NCI-H82 treated with DMSO at 0.1 percent for 48 hours (cell line): Measurements from ENCODE around the gene AOAH.
"Not testable (repeated sequence)": the region's sequence is repeated elsewhere in the genome, so short reads cannot be mapped to it uniquely, and the experiment has no call there.

Experiments used
- DNase-seq: peaks from one replicate; lab custom pipeline; 2025; ENCODE audit not compliant: unreplicated experiment; lab: John Stamatoyannopoulos, UW

AOAH gene

DNA sequence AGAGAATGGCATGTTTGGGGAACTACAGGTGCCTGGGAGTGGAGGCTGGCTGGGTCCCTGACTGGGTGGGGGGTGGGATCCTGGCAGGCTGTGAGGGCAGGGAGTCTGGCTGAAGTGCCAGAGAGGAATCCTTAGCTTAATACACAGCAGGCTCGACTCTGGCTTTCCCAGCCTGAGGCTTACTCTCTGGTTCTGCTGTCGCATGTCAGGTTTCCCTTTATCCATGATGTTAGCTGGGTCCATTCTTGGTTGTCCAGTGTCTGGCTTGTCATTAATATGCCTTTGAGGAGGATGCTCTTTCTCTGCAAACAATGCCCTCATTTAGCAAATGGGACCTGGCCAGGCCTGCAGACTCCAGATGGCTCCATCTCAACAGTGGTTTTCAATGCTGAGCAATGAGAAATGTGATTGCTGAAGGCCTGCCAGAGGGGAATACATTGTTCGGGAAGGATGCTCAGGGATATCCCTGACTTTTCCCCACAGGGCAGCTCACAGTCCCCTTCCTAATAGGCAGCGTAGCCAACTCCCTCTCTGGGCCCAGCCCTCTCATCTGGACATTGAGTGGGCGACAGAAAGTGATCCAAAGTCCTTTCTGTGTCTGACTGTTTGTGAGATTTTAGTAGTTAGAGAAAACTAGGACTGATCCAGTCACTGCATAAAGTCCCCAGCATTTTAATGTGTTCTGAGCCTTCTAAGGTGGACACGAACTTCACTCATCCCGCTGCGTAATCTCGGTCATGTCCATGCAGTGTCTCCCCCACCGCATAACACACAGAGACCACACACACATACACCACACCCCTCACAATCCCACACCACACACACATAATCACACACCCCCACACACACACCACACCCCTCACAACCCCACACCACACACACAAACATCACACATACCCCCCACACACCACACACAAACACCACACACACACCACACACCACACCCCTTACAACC, 209.7 kb downstream of the AOAH start:
- no peak for DNase-seq

DNA sequence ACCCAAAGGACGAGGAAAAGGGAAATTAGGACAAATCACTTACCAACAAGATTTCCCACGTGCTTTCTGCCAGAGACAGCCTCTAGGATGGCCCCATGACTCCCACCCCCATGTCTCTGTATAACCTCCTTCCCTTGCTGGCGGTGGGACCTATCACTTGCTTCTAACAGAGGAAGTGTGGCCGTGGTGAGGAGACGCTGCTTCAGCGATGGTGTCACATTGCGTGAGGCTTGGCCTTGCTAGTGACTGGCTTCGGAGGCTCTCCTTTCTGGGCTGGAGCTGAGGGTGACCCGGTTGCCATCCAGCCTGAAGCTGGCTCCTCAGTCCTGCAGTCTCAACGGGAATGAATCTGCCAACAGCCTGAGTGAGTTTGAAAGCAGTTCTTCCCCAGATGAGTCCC, 210.9 kb downstream of the AOAH start:
- no peak for DNase-seq

DNA sequence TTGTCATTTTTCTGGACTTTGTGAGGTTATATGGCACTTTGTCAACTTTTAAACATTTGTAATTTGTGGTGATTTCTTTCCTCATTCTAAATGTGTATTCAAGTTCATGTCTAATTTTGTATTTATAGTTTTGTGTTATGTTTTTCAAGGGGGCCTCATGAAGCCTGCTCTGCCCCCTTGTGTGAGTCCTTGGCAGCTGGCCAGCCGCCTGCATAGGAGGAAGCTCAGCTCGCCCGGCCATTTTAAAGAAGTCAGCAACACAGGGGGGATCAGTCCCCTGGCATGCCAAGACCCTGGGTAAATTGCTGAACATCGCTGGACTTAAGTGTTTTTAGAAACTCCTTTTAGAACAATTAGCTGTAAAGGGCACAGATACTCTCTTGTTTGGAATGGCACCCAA, 211.7 kb downstream of the AOAH start:
- DNase-seq: no peak

DNA sequence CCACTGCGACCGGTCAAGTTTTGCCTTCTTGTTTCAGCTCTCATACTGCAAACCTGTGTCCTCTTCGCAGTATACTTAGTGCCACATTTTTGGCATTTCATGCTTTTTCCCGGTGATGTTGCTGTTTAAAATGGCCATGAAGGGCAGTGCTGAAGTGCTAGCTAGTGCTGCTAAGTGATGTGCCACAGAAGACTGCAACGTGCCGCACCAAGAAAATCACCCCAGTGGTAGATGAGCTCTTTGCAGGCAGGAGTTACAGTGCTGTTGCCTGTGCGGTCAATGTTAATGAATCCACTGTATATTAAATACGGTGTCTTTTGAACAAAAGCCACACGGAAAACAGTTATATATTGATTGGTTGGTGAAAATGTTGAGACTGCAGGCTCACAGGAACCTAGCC, 214.3 kb downstream of the AOAH start:
- DNase-seq: no peak

DNA sequence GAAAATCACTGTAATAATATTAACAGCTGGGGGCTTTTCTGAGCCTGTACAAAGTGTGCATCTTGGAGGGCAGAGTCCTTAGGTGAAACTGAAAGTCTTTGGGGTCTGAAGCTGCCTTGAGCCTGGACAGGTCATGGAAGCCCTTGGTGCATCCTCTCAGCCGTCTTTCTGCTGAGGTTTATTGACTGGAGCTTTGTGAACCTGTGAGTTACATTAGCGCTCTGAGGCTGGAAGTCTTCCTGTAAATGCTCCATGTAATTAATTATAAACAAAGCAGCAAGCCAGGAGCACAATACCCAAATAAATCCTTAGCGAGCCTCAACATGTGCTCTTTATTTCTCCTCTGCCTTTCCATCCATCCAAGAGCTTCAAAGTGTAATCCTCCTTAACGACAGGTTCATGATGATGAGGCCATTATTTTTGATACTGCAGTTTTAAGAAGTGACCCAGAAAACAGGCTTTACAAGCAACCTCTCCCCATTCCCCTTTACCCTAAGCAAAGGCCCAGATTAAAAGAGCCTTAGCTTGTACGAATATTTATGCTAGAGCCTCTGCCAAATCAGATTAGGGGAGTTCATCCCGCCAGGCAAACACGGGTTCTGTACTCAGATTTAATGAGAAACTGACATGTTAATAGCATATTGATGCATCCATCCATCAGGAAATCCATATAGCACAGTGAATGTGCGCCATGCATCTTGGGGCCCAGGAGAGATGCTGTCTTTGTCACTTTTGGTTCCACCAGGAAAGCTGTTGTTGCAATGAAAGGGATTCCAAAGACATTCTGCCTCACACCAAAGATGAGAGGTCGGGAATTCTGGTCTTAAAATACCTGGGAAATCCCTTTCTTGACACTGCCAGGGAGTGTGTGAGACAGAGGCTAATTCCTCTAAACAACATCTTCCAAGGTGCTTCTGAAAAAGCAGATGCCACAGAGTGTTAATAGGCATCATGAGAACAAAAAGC, 216.5 kb downstream of the AOAH start:
- peak; percentile 81 for DNase-seq

DNA sequence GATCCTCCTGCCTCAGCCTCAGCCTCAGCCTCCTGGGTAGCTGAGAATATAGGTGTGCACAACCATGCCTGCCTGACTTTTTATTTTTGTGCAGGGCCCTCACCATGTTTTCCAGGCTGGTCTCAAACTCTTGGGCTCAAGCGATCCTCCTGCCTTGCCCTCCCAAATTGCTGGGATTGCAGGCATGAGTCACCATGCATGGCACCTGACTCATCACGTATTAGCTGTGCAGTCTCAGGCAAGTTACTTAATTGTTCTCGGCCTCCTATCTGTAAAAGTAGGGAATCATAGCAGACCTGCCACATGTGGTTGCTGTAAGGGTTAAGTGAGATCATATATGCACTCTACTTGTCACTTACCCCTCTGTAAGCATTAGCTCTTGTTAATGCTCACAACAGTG, 217.5 kb downstream of the AOAH start:
- no peak for DNase-seq

DNA sequence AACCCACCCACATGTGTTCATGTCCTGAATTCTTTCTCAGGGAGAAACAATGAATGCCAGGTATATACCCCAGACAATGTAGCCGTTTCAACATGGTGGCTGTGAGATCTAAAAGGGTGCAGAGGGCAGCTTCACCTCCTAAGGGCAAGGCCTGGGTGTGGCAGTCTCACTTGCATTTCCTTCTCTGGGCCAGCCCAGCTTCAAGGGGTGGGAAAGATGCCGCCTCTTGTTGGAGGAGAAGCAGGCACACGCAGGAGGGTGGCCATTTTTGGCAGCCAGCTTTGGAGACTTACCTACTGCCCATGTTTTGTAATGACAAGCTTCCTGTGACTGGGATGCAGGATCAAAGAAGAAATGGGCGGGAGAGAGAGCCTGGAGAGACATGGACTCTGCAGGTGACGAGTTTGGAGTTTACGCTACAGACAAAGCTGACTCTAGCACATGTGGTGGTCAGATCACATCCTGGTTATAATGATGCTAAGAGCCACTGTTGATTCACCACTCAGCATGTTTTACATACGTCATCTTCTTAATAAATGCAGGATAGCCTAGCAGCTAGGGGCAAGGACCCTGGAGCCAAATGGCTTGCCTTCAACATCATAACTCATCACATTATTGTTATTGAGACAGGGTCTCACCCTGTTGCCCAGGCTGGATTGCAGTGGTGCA, 218.0 kb downstream of the AOAH start:
- no peak for DNase-seq

DNA sequence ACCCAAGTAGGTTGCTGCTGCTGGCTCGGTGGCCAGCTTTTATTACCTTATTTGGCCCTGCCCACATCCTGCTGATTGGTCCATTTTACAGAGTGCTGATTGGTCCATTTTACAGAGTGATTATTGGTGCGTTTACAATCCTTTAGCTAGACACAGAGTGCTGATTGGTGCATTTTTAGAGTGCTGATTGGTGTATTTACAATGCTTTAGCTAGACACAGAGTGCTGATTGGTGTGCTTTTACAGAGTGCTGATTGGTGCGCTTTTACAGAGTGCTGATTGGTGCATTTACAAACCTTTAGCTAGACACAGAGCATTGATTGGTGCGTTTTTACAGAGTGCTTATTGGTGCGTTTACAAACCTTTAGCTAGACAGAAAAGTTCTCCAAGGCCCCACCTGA, 219.7 kb downstream of the AOAH start:
- not testable (repeated sequence) for DNase-seq

DNA sequence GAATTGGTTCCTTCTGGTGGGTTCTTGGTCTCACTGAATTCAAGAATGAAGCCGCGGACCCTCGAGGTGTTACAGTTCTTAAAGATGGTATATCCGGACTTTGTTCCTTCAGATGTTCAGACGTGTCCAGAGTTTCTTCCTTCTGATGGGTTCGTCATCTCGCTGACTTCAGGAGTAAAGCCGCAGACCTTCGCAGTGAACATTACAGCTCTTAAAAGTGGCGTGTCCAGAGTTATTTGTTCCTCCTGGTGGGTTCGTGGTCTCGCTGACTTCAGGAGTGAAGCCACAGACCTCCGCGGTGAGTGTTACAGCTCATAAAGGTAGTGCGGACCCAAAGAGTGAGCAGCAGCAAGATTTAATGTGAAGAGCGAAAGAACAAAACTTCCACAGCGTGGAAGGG, 220.1 kb downstream of the AOAH start:
- DNase-seq: not testable (repeated sequence)

DNA sequence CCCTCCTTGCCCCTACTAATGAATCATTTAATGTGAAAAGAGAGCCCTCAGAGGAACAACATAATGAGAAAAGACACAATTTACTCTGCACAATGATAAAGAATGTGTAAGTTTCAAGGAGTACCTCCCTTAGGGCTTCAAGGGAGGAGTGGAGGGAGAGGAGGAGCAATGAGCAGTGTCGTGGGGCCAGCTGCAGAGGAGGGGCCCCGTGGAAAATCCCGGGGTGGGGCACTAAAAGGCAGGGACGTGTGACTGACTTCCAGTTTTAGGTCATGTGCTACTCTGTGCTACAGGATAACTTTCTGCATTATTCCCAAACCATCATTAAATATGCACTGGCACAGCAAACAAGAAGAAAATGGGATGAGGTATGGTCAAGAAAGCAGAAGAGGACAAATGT, 226.5 kb downstream of the AOAH start:
- no peak for DNase-seq

DNA sequence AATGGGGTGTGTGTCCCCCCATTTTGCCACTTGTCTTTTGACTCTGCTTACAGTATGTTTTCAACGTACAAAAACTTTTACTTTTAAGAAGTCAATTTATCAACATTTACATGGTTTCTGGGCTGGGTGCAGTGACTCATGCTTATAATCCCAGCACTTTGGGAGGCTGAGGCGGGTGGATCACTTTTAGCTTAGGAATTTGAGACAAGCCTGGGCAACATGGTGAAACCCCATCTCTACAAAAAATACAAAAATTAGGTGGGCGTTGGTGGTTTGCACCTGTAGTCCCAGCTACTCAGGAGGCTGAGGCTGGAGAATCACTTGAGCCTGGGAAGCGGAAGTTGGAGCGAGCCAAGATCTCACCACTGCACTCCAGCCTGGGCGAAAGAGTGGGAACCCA, 227.1 kb downstream of the AOAH start:
- not testable (repeated sequence) for DNase-seq

DNA sequence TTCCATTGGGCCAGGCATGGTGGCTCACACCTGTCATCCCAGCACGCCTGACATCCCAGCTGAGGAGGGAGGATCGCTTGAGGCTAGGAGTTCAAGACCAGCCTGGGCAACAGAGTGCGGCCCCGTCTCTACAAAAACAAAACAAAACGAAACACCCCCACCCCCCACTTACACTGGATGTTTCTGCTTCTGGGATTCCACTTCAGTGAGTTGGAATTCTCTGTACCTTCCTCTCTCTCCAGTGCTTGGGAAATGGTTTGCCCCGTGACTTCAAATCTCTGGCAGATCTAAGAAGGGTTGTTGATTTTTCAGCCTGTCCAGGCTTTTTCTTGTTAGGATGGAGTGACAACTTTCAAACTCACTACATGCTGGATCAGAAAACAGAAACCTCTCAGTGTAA, 227.7 kb downstream of the AOAH start:
- DNase-seq: no peak

DNA sequence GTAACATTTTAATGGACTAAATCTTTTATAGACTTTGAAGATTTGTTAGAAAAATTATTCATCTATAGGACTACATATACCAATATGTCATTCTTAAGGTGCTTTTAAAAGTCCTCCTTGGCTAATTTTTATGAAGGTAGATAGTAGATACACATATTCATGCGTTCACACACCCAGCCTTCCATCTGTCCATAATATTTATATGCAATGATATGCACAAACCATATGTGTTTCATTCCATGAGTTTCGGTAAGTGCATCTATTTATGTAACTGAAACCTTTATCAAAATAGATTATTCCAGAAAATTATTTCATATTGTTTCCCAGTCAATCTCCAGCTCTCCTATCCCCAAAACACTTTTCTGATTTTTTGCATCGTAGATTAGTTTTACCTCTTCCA, 233.0 kb downstream of the AOAH start:
- no peak for DNase-seq

DNA sequence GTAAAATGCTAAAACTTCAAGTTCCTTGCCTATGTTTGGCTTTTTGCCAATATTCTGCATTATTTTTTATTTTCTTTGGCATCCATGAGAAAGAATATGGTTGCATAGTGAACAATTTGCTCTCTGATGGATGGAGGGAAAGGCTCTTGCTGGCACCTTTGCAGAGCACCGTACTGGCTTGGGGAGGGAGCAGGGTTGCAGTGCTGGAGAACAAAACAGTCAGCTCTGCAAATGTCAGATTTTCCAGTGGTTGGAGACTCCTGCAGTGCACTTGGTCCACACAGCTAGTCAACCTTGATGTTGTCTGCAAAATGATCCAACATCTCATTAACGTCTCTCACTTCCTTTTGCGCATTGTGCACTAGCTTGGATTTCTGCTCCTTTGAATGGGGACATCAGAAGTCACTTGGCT, 233.9 kb downstream of the AOAH start:
- no peak for DNase-seq

DNA sequence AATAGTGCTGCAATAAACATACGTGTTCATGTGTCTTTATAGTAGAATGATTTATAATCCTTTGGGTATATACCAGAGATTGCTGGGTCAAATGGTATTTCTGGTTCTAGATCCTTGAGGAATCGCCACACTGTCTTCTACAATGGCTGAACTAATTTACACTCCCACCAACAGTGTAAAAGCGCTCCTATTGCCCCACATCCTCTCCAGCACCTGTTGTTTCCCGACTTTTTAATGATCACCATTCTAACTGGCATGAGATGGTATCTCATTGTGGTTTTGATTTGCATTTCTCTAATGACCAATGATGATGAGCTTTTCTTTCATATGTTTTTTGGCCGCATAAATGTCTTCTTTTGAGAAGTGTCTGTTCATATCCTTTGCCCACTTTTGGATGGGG, 235.6 kb downstream of the AOAH start:
- not testable (repeated sequence) for DNase-seq

DNA sequence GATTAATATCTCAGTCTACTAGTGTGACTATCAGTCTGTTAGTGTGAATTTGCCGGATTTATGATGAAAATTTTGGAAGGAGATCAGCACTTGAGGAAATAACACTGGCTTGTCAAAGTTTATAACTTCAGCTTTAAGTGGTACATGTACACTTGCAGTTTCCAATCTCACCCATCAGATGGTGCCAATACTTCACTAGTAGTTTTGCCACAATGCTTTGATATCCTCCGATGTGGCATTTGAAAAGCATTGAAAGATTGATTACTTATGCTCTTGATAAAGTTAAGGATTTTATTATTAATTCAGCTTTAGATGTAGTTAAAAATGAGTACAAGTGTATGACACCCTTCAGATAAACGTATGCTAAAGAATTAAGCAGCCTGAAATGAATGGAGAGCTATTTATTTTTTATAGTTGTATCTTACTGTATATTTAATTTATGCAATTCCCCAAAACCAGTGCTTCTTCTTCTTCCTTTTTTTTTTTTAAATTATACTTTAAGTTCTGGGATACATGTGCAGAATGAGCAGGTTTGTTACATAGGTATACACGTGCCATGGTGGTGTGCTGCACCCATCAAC, 236.4 kb downstream of the AOAH start:
- peak; percentile 33 for DNase-seq

DNA sequence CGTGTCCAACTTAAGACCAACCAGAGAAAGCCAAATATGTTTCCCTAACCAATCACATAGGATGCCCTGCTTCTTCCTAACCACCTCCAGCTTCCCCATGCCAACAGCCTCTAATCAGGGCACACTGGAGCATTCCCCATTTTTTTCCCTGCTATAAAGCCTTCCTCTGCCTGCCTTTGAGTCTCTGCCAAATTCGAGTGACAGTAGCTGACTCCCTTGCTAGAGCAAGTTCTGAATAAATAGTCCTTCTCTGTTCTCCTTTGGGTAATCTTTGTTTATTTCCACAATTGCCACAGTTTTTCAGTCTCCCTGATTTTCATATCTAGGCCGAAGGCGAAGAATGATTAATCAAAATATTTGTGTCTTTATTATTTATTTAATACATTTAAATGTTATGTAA, 238.0 kb downstream of the AOAH start:
- DNase-seq: no peak

DNA sequence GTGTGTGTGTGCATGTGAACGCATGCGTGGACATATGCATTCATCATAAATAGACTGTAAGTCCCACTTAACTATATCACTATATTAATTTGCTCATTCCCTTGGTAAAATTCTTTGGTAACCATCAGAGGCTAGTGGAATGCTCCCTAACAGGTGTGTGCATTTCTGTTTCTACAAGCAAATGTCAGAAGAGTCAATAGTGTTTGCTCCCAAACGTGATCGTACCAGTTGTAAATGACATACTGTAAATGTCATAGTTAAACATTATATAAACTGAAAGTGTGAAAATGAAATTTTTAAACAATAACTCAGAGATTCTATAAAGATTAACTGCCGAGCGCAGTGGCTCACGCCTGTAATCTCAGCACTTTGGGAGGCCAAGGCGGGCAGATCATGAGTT, 240.0 kb downstream of the AOAH start:
- no peak for DNase-seq

DNA sequence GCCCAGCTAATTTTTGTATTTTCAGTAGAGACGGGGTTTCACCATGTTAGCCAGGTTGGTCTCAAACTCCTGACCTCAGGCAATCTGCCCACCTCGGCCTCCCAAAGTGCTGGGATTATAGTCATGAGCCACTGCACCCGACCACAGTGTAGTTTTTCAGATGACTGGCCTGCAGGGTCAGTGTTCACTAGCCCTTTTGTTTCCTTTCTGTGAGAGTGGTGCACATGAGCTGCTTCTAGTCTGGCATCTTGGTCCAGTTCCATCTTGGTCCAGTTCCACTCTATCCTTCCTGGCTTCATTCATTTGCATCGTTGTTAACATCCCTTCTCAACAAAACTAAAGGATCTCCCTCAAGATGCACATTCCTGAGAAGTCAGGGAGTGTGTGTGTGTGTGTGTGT, 240.4 kb downstream of the AOAH start:
- not testable (repeated sequence) for DNase-seq

DNA sequence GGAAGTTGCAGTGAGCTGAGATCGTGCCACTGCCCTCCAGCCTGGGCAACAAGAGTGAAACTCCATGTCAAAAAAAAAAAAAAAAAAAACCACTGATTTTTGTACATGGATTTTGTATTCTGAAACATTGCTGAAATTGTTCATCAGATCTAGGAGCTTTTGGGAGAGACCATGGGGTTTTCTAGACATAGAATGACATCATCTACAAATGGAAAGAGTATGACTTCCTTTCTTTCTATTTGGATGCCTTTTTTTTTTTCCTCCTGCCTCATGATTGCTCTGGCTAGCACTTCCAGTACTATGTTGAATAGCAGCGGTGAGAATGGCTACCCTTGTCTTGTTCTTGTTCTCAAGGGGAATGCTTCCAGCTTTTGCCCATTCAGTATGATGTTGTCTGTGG, 245.5 kb downstream of the AOAH start:
- no peak for DNase-seq

DNA sequence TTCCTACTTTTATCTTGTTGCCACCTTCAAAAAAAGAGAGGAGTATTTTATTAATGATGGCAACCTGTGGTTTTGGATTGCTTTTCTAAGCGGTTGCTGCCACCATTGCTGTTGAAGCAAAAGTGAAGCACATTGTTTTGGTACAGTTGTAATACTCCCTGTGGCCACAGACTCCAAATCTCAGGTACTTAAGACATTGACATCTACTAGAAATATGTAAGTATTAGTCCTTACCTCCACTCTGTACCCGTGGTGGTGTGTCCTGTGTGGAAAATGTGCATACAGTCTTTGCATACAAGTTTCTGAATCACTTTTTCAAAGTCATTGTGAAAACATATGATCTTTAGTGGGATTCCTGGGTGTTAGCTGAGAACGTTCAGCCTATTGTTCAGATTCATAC, 248.9 kb downstream of the AOAH start:
- no peak for DNase-seq
